Thyroid gland (tissue), 4 donors: ENCODE data around the gene WBP11. TPM values are rescaled to one million over a fixed set of nuclear protein-coding genes. Genes with fewer than 3 reads are reported as not detected.

Experiments
- total RNA-seq, 4 donors: library from RNA; depleted of rRNA; stranded (reverse); fragments of >200 nt; gene quantifications; one replicate each; pipeline ENCODE4 v1.2.3, GENCODE V29; 2016

Gene WBP11
- total RNA-seq, 4 donors from 2014 or later: 23.3 to 34.7 (median 29.6) TPM

Other genes with a start within 250 kb of the WBP11 start
- gene PLBD1, start 235.6 kb downstream of the WBP11 start, total RNA-seq: 10 to 100 TPM in 2 of 4 donors, 1 to 10 TPM in 2; 5.1 to 14.5 (median 10.6) TPM
- gene GUCY2C, start 106.9 kb downstream of the WBP11 start, total RNA-seq: not detected
- gene C12orf60, start 192 bp upstream of the WBP11 start, total RNA-seq: 1 to 10 TPM in 1 of 4 donors, under 1 TPM in 3; 0.33 to 2.5 (median 0.73) TPM
- 1 to 10 TPM in 1 of 4 donors, under 1 TPM in 2, not detected in 1; 0.83 to 1.3 (median 0.89) TPM for gene SMCO3, start 10.7 kb upstream of the WBP11 start, total RNA-seq
- gene ART4, start 40.0 kb upstream of the WBP11 start, total RNA-seq: 10 to 100 TPM in 2 of 4 donors, 1 to 10 TPM in 2; 5.5 to 26.5 (median 10.8) TPM
- 1,000 to 10,000 TPM in 1 of 4 donors, 100 to 1,000 TPM in 3; 319 to 1,014 (median 397) TPM for gene MGP, start 82.4 kb upstream of the WBP11 start, total RNA-seq
- 10 to 100 TPM in 1 of 4 donors, 1 to 10 TPM in 1, under 1 TPM in 1, not detected in 1; 0.88 to 24.3 (median 5.0) TPM for gene ERP27, start 135.1 kb upstream of the WBP11 start, total RNA-seq
- 100 to 1,000 TPM in 1 of 4 donors, 10 to 100 TPM in 3; 54.4 to 107 (median 65.9) TPM for gene ARHGDIB, start 158.1 kb upstream of the WBP11 start, total RNA-seq
- gene PDE6H, start 169.6 kb upstream of the WBP11 start, total RNA-seq: not detected